WTC11 (cell line): ENCODE measurements around the gene NPVF.

ENCODE experiments used
- ATF2 ChIP-seq: sonication (generic); formaldehyde crosslinking; IDR thresholded peaks from 2 replicates; pipeline ENCODE4 v1.8.1; 2022; ENCODE audit warnings: low read depth, missing genetic modification reagents, borderline replicate concordance
- CBFB ChIP-seq: sonication (generic); formaldehyde crosslinking; IDR thresholded peaks from 2 replicates; pipeline ENCODE4 v1.8.1; 2022; ENCODE audit warnings: mild to moderate bottlenecking, low read depth, missing genetic modification reagents
- CTCF ChIP-seq: fragments of 200-600 bp; IDR thresholded peaks from 2 replicates; pipeline ENCODE4 v1.8.0; 2022; ENCODE audit warnings: antibody characterized with exemption
- E2F1 ChIP-seq: sonication (generic); formaldehyde crosslinking; IDR thresholded peaks from 2 replicates; pipeline ENCODE4 v1.8.0; 2022; ENCODE audit warnings: mild to moderate bottlenecking, missing genetic modification reagents
- FOXP1 ChIP-seq: sonication (generic); formaldehyde crosslinking; IDR thresholded peaks from 2 replicates; pipeline ENCODE4 v1.8.0; 2022; ENCODE audit warnings: missing genetic modification reagents, mild to moderate bottlenecking, moderate library complexity, borderline replicate concordance
- JUN ChIP-seq: sonication (generic); formaldehyde crosslinking; IDR thresholded peaks from 2 replicates; pipeline ENCODE4 v1.8.0; 2023; ENCODE audit warnings: mild to moderate bottlenecking, missing genetic modification reagents
- NR2C2 ChIP-seq: sonication (generic); formaldehyde crosslinking; IDR thresholded peaks from 2 replicates; pipeline ENCODE4 v1.8.0; 2022; ENCODE audit warnings: mild to moderate bottlenecking, missing genetic modification reagents
- NR3C1 ChIP-seq: sonication (generic); formaldehyde crosslinking; conservative IDR thresholded peaks from 2 replicates; pipeline ENCODE4 v1.8.1; 2023; ENCODE audit warnings: low read depth, mild to moderate bottlenecking, missing genetic modification reagents
- PREB ChIP-seq: sonication (generic); formaldehyde crosslinking; IDR thresholded peaks from 2 replicates; pipeline ENCODE4 v1.8.1; 2022; ENCODE audit warnings: mild to moderate bottlenecking, missing genetic modification reagents, moderate library complexity, borderline replicate concordance
- USF1 ChIP-seq: sonication (generic); formaldehyde crosslinking; IDR thresholded peaks from 2 replicates; pipeline ENCODE4 v1.8.0; 2022; ENCODE audit warnings: mild to moderate bottlenecking, missing genetic modification reagents
- ZBTB21 ChIP-seq: sonication (generic); formaldehyde crosslinking; IDR thresholded peaks from 2 replicates; pipeline ENCODE4 v1.8.1; 2023; ENCODE audit warnings: mild to moderate bottlenecking, missing genetic modification reagents, borderline replicate concordance
- ZNF138 ChIP-seq: sonication (generic); formaldehyde crosslinking; conservative IDR thresholded peaks from 2 replicates; pipeline ENCODE4 v1.8.1; 2022; ENCODE audit warnings: mild to moderate bottlenecking, moderate library complexity, missing genetic modification reagents
- ZNF512 ChIP-seq: sonication (generic); formaldehyde crosslinking; IDR thresholded peaks from 2 replicates; pipeline ENCODE4 v1.8.1; 2022; ENCODE audit warnings: missing genetic modification reagents, borderline replicate concordance

- TF ChIP-seq CTCF, result no peak
- no peak for TF ChIP-seq FOXP1
- no peak for TF ChIP-seq USF1 (CRISPR knock-in tag)
- no peak for TF ChIP-seq NR3C1
- TF ChIP-seq CBFB (CRISPR knock-in tag), result no peak
- TF ChIP-seq JUN, result no peak
- no peak for TF ChIP-seq E2F1
- TF ChIP-seq NR2C2 (CRISPR knock-in tag), result no peak
- TF ChIP-seq PREB (CRISPR knock-in tag), result no peak
- TF ChIP-seq ZBTB21, result no peak
- no peak for TF ChIP-seq ZNF138 (CRISPR knock-in tag)
- TF ChIP-seq ZNF512 (CRISPR knock-in tag), result no peak
- no peak for TF ChIP-seq ATF2 (CRISPR knock-in tag)
These were observed 7.3 kb downstream of the NPVF start for GRCh38 chr7:25221009-25221408.
